ENCODE results near the gene USP15.
A peak's percentile ranks its signal among the peaks of the same experiment; 100 is the strongest.

Gene USP15

GRCh38 chr12:62232143-62232729 lies 28.0 kb upstream of the USP15 start:
- Histone ChIP-seq H3K4me1 (ENCODE audit: control insufficient read depth in 1 of 2, insufficient read depth in 1 of 2, low read depth in 1 of 2, low read length in 1 of 2) (no peaks in the 10 kb centered on the region), H3K36me3 (no peaks in the 10 kb centered on the region), H3K4me3 (ENCODE audit: low read depth in 1 of 2, low read length in 1 of 2) (no peak overlapping the region), H3K27ac (no peak overlapping the region), H3K9me3 (no peaks in the 10 kb centered on the region), H3K27me3 (no peaks in the 10 kb centered on the region)
- TF ChIP-seq CTCF (IDR thresholded peaks at IDR 0.05) = no peak

- H3K4me1 ChIP-seq (ENCODE audit: control insufficient read depth in 1 of 2, insufficient read depth in 1 of 2, low read depth in 1 of 2, low read length in 1 of 2) = no peaks in the 10 kb centered on the region
- H3K4me3 ChIP-seq (ENCODE audit: low read depth in 1 of 2, low read length in 1 of 2) = no peak overlapping the region
- no peak for TF ChIP-seq CTCF (IDR thresholded peaks at IDR 0.05)
- H3K9me3 ChIP-seq = no peaks in the 10 kb centered on the region
- no peak overlapping the region for H3K27ac ChIP-seq
- no peaks in the 10 kb centered on the region for H3K27me3 ChIP-seq
- H3K36me3 ChIP-seq = no peaks in the 10 kb centered on the region
Measured at GRCh38 chr12:62233805-62234204, 26.4 kb upstream of the USP15 start.

GRCh38 chr12:62239571-62239970 lies 20.6 kb upstream of the USP15 start:
- H3K27ac ChIP-seq = no peak overlapping the region
- TF ChIP-seq CTCF (IDR thresholded peaks at IDR 0.05) = no peak
- H3K9me3 ChIP-seq = no peaks in the 10 kb centered on the region
- H3K27me3 ChIP-seq = no peaks in the 10 kb centered on the region
- H3K4me1 ChIP-seq (ENCODE audit: control insufficient read depth in 1 of 2, insufficient read depth in 1 of 2, low read depth in 1 of 2, low read length in 1 of 2) = no peaks in the 10 kb centered on the region
- no peaks in the 10 kb centered on the region for H3K36me3 ChIP-seq
- no peak overlapping the region for H3K4me3 ChIP-seq (ENCODE audit: low read depth in 1 of 2, low read length in 1 of 2)

- no peaks in the 10 kb centered on the region for H3K36me3 ChIP-seq
- H3K27ac ChIP-seq = no peak overlapping the region
- no peaks in the 10 kb centered on the region for H3K27me3 ChIP-seq
- no peaks in the 10 kb centered on the region for H3K9me3 ChIP-seq
- no peak overlapping the region for H3K4me3 ChIP-seq (ENCODE audit: low read depth in 1 of 2, low read length in 1 of 2)
- peaks cover 36 to 39% of the 10 kb centered on the region in 2 experiments for H3K4me1 ChIP-seq (ENCODE audit: control insufficient read depth in 1 of 2, insufficient read depth in 1 of 2, low read depth in 1 of 2, low read length in 1 of 2)
- TF ChIP-seq CTCF (IDR thresholded peaks at IDR 0.05) = no peak
Measured at GRCh38 chr12:62247281-62248045, 12.7 kb upstream of the USP15 start.

GRCh38 chr12:62248873-62249272 lies 11.3 kb upstream of the USP15 start:
- H3K4me1 ChIP-seq (ENCODE audit: control insufficient read depth in 1 of 2, insufficient read depth in 1 of 2, low read depth in 1 of 2, low read length in 1 of 2) = peaks cover 36 to 40% of the 10 kb centered on the region in 2 experiments
- peak overlapping the region; percentile 82 for H3K27ac ChIP-seq
- H3K4me3 ChIP-seq (ENCODE audit: low read depth in 1 of 2, low read length in 1 of 2) = no peak overlapping the region
- no peak for TF ChIP-seq CTCF (IDR thresholded peaks at IDR 0.05)
- H3K27me3 ChIP-seq = no peaks in the 10 kb centered on the region
- H3K9me3 ChIP-seq = no peaks in the 10 kb centered on the region
- no peaks in the 10 kb centered on the region for H3K36me3 ChIP-seq
